ENCODE measurements around the gene CCDC107.

DNA sequence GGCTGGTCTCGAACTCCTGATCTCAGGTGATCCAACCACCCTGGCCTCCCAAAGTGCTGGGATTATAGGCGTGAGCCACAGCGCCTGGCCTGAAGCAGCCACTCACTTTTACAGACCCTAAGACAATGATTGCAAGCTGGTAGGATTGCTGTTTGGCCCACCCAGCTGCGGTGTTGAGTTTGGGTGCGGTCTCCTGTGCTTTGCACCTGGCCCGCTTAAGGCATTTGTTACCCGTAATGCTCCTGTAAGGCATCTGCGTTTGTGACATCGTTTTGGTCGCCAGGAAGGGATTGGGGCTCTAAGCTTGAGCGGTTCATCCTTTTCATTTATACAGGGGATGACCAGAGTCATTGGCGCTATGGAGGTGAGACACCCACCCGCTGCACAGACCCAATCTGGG is 17.1 kb downstream of the CCDC107 start:
- TF ChIP-seq GATA3 (IDR thresholded peaks at IDR 0.05; ENCODE audit: low read depth, low read length) (no peak), GATA2 (IDR thresholded peaks at IDR 0.05; ENCODE audit: low read depth, low read length) (no peak)
